Parathyroid adenoma (tissue), 2 donors: Measurements from ENCODE around the gene GABRP.

ENCODE experiments used
- H2AFZ ChIP-seq: fragments of 300-600 bp; sonication (generic); one replicate; pipeline ENCODE4 v1.7.0; 2017; ENCODE audit warnings: antibody characterized with exemption, mild to moderate bottlenecking
- H3K27ac ChIP-seq: fragments of 300-600 bp; sonication (generic); one replicate; pipeline ENCODE4 v1.7.0; 2017
- H3K27me3 ChIP-seq: fragments of 300-600 bp; sonication (generic); one replicate; pipeline ENCODE4 v1.7.0; 2017; ENCODE audit warnings: low read length; ENCODE audit not compliant: control insufficient read depth, insufficient read depth
- H3K36me3 ChIP-seq: fragments of 300-600 bp; sonication (generic); one replicate; pipeline ENCODE4 v1.7.0; 2017; ENCODE audit warnings: low read length; ENCODE audit not compliant: control insufficient read depth, insufficient read depth
- H3K4me1 ChIP-seq: fragments of 300-600 bp; sonication (generic); one replicate; pipeline ENCODE4 v1.7.0; 2017; ENCODE audit warnings: control low read depth
- H3K4me2 ChIP-seq: fragments of 300-600 bp; sonication (generic); one replicate; pipeline ENCODE4 v1.7.0; 2017; ENCODE audit warnings: low read length
- H3K4me3 ChIP-seq: fragments of 300-600 bp; sonication (generic); one replicate; pipeline ENCODE4 v1.7.0; 2017; ENCODE audit warnings: low read depth, low read length
- H3K79me2 ChIP-seq: fragments of 300-600 bp; sonication (generic); one replicate; pipeline ENCODE4 v1.7.0; 2017; ENCODE audit warnings: control low read depth
- H3K9ac ChIP-seq: fragments of 300-600 bp; sonication (generic); one replicate; pipeline ENCODE4 v1.7.0; 2017; ENCODE audit warnings: mild to moderate bottlenecking
- H3K9me3 ChIP-seq: fragments of 300-600 bp; sonication (generic); one replicate; pipeline ENCODE4 v1.7.0; 2017; ENCODE audit warnings: low read length; ENCODE audit not compliant: control insufficient read depth
- TF ChIP-seq, protein P1 (sequence below): fragments of 300-600 bp; sonication (generic); IDR thresholded peaks from one replicate; pipeline ENCODE4 v1.7.0; 2017; ENCODE audit warnings: antibody characterized with exemption, mild to moderate bottlenecking
- donor health status: primary hyperparathyroidism.

Gene GABRP

DNA sequence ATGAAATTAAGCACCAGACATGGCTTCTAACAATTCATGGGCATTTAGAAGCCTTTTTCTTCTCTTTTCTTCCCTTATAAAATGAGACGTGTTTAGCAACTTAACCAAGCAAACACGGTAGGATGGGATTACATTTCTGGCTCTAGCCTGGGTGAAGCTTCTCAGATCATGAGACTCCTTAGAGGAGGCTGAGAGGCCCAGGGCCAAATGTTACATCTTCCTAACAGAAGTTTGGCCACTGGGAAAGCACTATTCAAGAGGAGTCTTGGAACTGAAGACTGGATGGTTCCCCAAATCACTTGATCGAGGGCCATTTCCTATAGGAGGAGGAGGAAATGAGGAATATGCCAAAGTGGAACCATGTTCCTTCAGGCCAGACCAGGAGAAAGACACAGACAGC lies 1.9 kb downstream of the GABRP start:
- H2AFZ ChIP-seq = no peak overlapping the region
- H3K27me3 ChIP-seq = no peaks in the 10 kb centered on the region
- H3K79me2 ChIP-seq = no peaks in the 10 kb centered on the region
- H3K4me3 ChIP-seq = no peak overlapping the region
- peaks cover 12% of the 10 kb centered on the region for H3K4me1 ChIP-seq
- H3K4me2 ChIP-seq = no peak overlapping the region
- H3K27ac ChIP-seq = no peak overlapping the region
- no peaks in the 10 kb centered on the region for H3K36me3 ChIP-seq
- TF ChIP-seq, protein P1, sequence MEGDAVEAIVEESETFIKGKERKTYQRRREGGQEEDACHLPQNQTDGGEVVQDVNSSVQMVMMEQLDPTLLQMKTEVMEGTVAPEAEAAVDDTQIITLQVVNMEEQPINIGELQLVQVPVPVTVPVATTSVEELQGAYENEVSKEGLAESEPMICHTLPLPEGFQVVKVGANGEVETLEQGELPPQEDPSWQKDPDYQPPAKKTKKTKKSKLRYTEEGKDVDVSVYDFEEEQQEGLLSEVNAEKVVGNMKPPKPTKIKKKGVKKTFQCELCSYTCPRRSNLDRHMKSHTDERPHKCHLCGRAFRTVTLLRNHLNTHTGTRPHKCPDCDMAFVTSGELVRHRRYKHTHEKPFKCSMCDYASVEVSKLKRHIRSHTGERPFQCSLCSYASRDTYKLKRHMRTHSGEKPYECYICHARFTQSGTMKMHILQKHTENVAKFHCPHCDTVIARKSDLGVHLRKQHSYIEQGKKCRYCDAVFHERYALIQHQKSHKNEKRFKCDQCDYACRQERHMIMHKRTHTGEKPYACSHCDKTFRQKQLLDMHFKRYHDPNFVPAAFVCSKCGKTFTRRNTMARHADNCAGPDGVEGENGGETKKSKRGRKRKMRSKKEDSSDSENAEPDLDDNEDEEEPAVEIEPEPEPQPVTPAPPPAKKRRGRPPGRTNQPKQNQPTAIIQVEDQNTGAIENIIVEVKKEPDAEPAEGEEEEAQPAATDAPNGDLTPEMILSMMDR = no peak
- no peak overlapping the region for H3K9ac ChIP-seq
- no peaks in the 10 kb centered on the region for H3K9me3 ChIP-seq

DNA sequence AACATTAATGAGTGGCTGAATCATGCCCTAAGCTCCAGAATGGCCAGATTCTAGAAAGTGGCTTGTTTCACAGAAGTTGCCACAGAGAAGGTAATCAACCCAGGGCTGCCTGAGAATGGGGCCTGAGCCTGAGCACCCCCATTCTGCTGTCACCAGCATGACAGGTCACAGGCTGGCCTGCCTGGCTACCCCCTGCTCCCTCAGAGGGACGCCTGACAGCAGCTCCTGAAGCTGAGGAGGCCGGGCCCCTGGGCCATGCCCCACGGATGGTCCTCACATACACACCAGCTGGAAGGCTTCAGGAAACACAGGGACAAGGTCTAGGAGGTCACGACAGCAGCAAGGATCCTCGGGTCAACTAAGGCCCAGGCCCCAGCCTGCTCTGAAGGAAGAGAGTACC lies 3.7 kb downstream of the GABRP start:
- H3K4me3 ChIP-seq = no peak overlapping the region
- H3K36me3 ChIP-seq = no peaks in the 10 kb centered on the region
- no peaks in the 10 kb centered on the region for H3K79me2 ChIP-seq
- H3K27me3 ChIP-seq = no peaks in the 10 kb centered on the region
- peaks cover 12% of the 10 kb centered on the region for H3K4me1 ChIP-seq
- H2AFZ ChIP-seq = no peak overlapping the region
- H3K9ac ChIP-seq = no peak overlapping the region
- TF ChIP-seq, protein P1 = no peak
- H3K4me2 ChIP-seq = no peak overlapping the region
- H3K27ac ChIP-seq = no peak overlapping the region
- no peaks in the 10 kb centered on the region for H3K9me3 ChIP-seq

- TF ChIP-seq, protein P1 = no peak
These were observed 5.2 kb downstream of the GABRP start for GRCh38 chr5:170788626-170789304.

DNA sequence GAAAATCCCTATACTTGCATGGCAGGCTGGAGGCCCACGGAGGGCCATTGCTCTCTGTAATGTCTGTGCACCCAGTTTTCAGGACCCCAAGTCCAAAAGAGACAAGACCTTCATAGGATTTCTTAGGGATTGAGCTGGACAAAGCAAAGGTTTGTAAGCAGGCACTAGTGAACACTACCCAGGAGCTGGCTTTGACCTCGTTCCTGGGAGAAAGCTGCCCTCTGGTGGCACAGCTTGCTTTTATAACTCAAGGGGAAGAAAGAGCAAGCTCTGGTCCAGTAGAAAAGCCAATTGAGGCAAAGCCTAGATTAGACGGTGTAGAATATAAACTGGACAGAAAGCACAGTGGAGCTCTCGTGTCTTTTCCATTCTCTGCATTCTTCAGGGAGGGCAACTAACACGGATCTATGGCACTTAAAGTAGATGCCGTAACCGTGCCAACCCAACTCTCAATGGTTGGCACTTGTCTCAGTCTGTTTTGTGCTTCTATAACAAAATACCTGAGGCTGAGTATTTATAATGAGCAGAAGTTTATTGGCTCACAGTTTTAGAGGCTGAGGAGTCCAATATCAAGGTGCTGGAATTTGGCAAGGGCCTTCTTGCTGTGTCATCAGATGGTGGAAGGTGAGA lies 7.9 kb downstream of the GABRP start:
- Histone ChIP-seq H3K27ac (no peak overlapping the region), H3K9ac (no peak overlapping the region), H2AFZ (no peak overlapping the region), H3K4me1 (peaks cover 12% of the 10 kb centered on the region), H3K9me3 (no peaks in the 10 kb centered on the region), H3K36me3 (no peaks in the 10 kb centered on the region), H3K4me2 (no peak overlapping the region), H3K79me2 (no peaks in the 10 kb centered on the region), H3K27me3 (no peaks in the 10 kb centered on the region), H3K4me3 (no peak overlapping the region)
- TF ChIP-seq, protein P1 = peak; percentile 74

More at GRCh38 chr5:170788626-170789304, 5.2 kb downstream of the GABRP start:
- no peaks in the 10 kb centered on the region for H3K9me3 ChIP-seq
- H3K79me2 ChIP-seq = no peaks in the 10 kb centered on the region
- H3K4me1 ChIP-seq = peaks cover 12% of the 10 kb centered on the region
- H2AFZ ChIP-seq = peak overlapping the region; percentile 8
- no peak overlapping the region for H3K4me3 ChIP-seq
- no peak overlapping the region for H3K9ac ChIP-seq
- H3K36me3 ChIP-seq = no peaks in the 10 kb centered on the region
- no peak overlapping the region for H3K4me2 ChIP-seq
- H3K27ac ChIP-seq = no peak overlapping the region
- H3K27me3 ChIP-seq = no peaks in the 10 kb centered on the region

GRCh38 chr5:170792878-170793277 lies 9.4 kb downstream of the GABRP start:
- Histone ChIP-seq H3K4me3 (no peak overlapping the region), H3K27ac (no peak overlapping the region), H3K9me3 (no peaks in the 10 kb centered on the region), H3K27me3 (no peaks in the 10 kb centered on the region), H3K4me1 (peaks cover 12% of the 10 kb centered on the region), H3K79me2 (no peaks in the 10 kb centered on the region), H3K9ac (no peak overlapping the region), H3K36me3 (no peaks in the 10 kb centered on the region), H2AFZ (no peak overlapping the region), H3K4me2 (no peak overlapping the region)
- TF ChIP-seq, protein P1 = no peak
